Heart right ventricle (tissue), 16 donors: ENCODE data around the gene POLR1C. TPM values are rescaled to one million over a fixed set of nuclear protein-coding genes. Genes with fewer than 3 reads are reported as not detected.

Experiments
- ATAC-seq, 8 donors: fragments of 200-7000 bp; cut with Tn5 transposase; one replicate each; pipeline ENCODE4 v1.9.1; 2020; ENCODE audit warnings: mild to moderate bottlenecking in 8 of 8, moderate library complexity in 8 of 8, moderate number of reproducible peaks in 1 of 8
- DNase-seq, 2 donors: peaks; one replicate each; pipeline ENCODE4 v3.0.0-alpha.2; 2020
- H3K27ac ChIP-seq, 10 donors: fragments of 200-600 bp; sonication (generic) in 2 of 10; one replicate each; pipeline versions ENCODE4 v1.5.0 to v1.8.0; 2020 to 2022; ENCODE audit warnings: mild to moderate bottlenecking in 3 of 10
- H3K27me3 ChIP-seq, 7 donors: fragments of 200-600 bp; one replicate each; pipeline ENCODE4 v1.8.0; 2021 to 2022; ENCODE audit warnings: mild to moderate bottlenecking in 2 of 7
- H3K36me3 ChIP-seq, 9 donors: fragments of 200-600 bp; sonication (generic) in 1 of 9; one replicate each; pipeline versions ENCODE4 v1.5.0 to v1.8.0; 2020 to 2022; ENCODE audit warnings: mild to moderate bottlenecking in 2 of 9
- H3K4me1 ChIP-seq, 9 donors: fragments of 200-600 bp; sonication (generic) in 1 of 9; one replicate each; pipeline versions ENCODE4 v1.5.0 to v1.8.0; 2020 to 2022; ENCODE audit warnings: mild to moderate bottlenecking in 4 of 9
- H3K4me3 ChIP-seq, 10 donors: fragments of 200-600 bp; sonication (generic) in 2 of 10; one replicate each; pipeline versions ENCODE4 v1.5.0 to v1.8.0; 2020 to 2022; ENCODE audit warnings: mild to moderate bottlenecking in 7 of 10, moderate library complexity in 2 of 10
- H3K9me3 ChIP-seq, 11 donors: fragments of 200-600 bp in 10 of 11; sonication (generic) in 2 of 11; one replicate each; pipeline versions ENCODE4 v1.5.0 to v1.8.0; 2013 to 2022; ENCODE audit warnings: mild to moderate bottlenecking in 2 of 11, control low read depth in 1 of 11, moderate library complexity in 1 of 11
- CTCF ChIP-seq, 9 donors: fragments of 200-600 bp; sonication (generic) in 2 of 9; IDR thresholded peaks; one replicate each; pipeline versions ENCODE4 v1.5.0 to v1.8.0; 2021 to 2022; ENCODE audit warnings: antibody characterized with exemption in 9 of 9, mild to moderate bottlenecking in 5 of 9, moderate library complexity in 1 of 9
- WGBS, 2 donors: extraction: QIAGEN DNeasy Blood & Tissue Kit; methylation state at CpG; one replicate each; pipeline ENCODE4 v1.1.7; 2013; ENCODE audit warnings: inconsistent platforms in 1 of 2; 5-methylcytosine and 5-hydroxymethylcytosine counted together
- intact Hi-C, 10 donors: fragments of 100-400 bp; cut with DNase I; formaldehyde crosslinking; loops; one replicate each; pipeline versions ENCODE4 v1.11.1 to v1.14.2; 2022
- polyA plus RNA-seq, 2 donors: library from polyadenylated mRNA; stranded (reverse); fragments of 200-250 nt; gene quantifications; one replicate each; pipeline ENCODE4 v1.2.3, GENCODE V29; 2013
- total RNA-seq, 10 donors: library from RNA; stranded (reverse); fragmentation: NEBNext Ultra II Directional in 3 of 10; extraction: Animal tissue kit (Norgen Biotek cat#: 25700) in 3 of 10; gene quantifications; one replicate each; pipeline versions ENCODE4 v1.2.1 to v1.2.4, GENCODE V29; 2021 to 2023
- donor health status: Arrhythmogenic right ventricular cardiomyopathy.
- donor health status: ischemic (EF 13 %, LVEDD 7.1; RV severe dilation, severe dysfunction).
- donor health status: healthy with polysubstance abuse.
- donor health status: DM: no; HTN: yes; CAD: no.
- donor health status: DM: no; HTN: no; CAD: no.
- donor health status: ischemic (EF 25% LVEDD 6.9; RV normal size, moderate dysfunction).
- donor health status: ischemic (EF 25% LVEDD 5.7; RV mildly dilated, moderate dysfunction).
- donor health status: healthy.
- donor health status: DM: yes; HTN: yes; CAD: no.
- donor health status: Ischemic cardiomyopathy.
- donor health status: ischemic (EF 35%, LVEDD 5.7; RV mildly dilated, moderate dysfunction).
- donor health status: nonischemic (EF 11% LVEDD 7.7; RV severe dilation, severe dysfunction).
- donor health status: DM: yes; HTN: yes; CAD: no.
- donor health status: PGD.
- donor health status: ischemic (EF 29% LVEDD 5.4; RV normal size, mild dysfunction).
- donor health status: nonischemic (EF 23%, LVEDD 6.1; RV moderate dilation, normal function).

POLR1C gene
- total and polyA plus RNA-seq, 12 donors: 10.3 to 35.5 (median 15.3) TPM

- Histone ChIP-seq H3K4me1 (peaks cover 0 to 63% (median 31%) of the 10 kb centered on the region in 9 donors), H3K27me3 (no peaks in the 10 kb centered on the region), H3K9me3 (no peaks in the 10 kb centered on the region), H3K4me3 (no peak overlapping the region), H3K27ac (peak overlapping the region in 3 of 10 donors; percentile 15 to 84 (median 74)), H3K36me3 (peaks cover 0 to 18% (median 0%) of the 10 kb centered on the region in 9 donors)
- intact Hi-C loops: loop anchor here in 2 of 10 donors (2.0 to 10.0 kb wide), 2 partner anchors 38 to 128 kb away; partner anchors contain the start of genes DLK2 (in 1 of the 2) and ZNF318 (in 1 of the 2)
- DNase-seq (no peak), ATAC-seq (no peak)
- 82 to 93% methylated on average over 2 of the region's 2 CpGs for WGBS, 2 donors
- no peak for TF ChIP-seq CTCF (IDR thresholded peaks at IDR 0.05)
Observed at GRCh38 chr6:43493230-43493629, 23.7 kb upstream of the POLR1C start.

GRCh38 chr6:43493833-43494232 is 23.1 kb upstream of the POLR1C start:
- intact Hi-C loops: loop anchor here in 2 of 10 donors (2.0 to 10.0 kb wide), 2 partner anchors 39 to 129 kb away; partner anchors contain the start of genes DLK2 (in 1 of the 2) and ZNF318 (in 1 of the 2)
- WGBS, 2 donors: 69 to 76% methylated on average over 7 of the region's 7 CpGs
- Histone ChIP-seq H3K27me3 (no peaks in the 10 kb centered on the region), H3K36me3 (peaks cover 0 to 20% (median 5%) of the 10 kb centered on the region in 9 donors), H3K9me3 (no peaks in the 10 kb centered on the region), H3K27ac (peak overlapping the region in 3 of 10 donors; percentile 12 to 74 (median 15)), H3K4me3 (no peak overlapping the region), H3K4me1 (peaks cover 0 to 65% (median 33%) of the 10 kb centered on the region in 9 donors)
- DNase-seq (no peak), ATAC-seq (no peak)
- no peak for TF ChIP-seq CTCF (IDR thresholded peaks at IDR 0.05)

GRCh38 chr6:43494321-43494720 is 22.6 kb upstream of the POLR1C start:
- TF ChIP-seq CTCF (IDR thresholded peaks at IDR 0.05): no peak
- WGBS, 2 donors: 92 to 93% methylated on average over 6 of the region's 6 CpGs
- Histone ChIP-seq H3K4me3 (no peak overlapping the region), H3K9me3 (no peaks in the 10 kb centered on the region), H3K27ac (peak overlapping the region in 2 of 10 donors; percentile 9 to 12), H3K27me3 (no peaks in the 10 kb centered on the region), H3K36me3 (peaks cover 0 to 25% (median 10%) of the 10 kb centered on the region in 9 donors), H3K4me1 (peaks cover 0 to 65% (median 33%) of the 10 kb centered on the region in 9 donors)
- ATAC-seq (no peak), DNase-seq (no peak)
- intact Hi-C loops: loop anchor here in 1 of 10 donors (10.0 kb wide), 1 partner anchor 130 kb away; the partner anchor contains the start of gene ZNF318

- H3K27me3 ChIP-seq: no peaks in the 10 kb centered on the region
- peak overlapping the region in 1 of 10 donors; percentile 9 for H3K27ac ChIP-seq
- no peak overlapping the region for H3K4me3 ChIP-seq
- no peaks in the 10 kb centered on the region for H3K9me3 ChIP-seq
- peaks cover 0 to 70% (median 32%) of the 10 kb centered on the region in 9 donors for H3K4me1 ChIP-seq
- peaks cover 0 to 27% (median 14%) of the 10 kb centered on the region in 9 donors for H3K36me3 ChIP-seq
- intact Hi-C loops: loop anchor here in 4 of 10 donors (5.0 to 10.0 kb wide), 4 partner anchors 37 to 130 kb away; partner anchors contain the start of genes DLK2 (in 2 of the 4) and ZNF318 (in 2 of the 4)
- TF ChIP-seq CTCF (IDR thresholded peaks at IDR 0.05): no peak
- no peak for DNase-seq
- 94 to 97% methylated on average over 4 of the region's 4 CpGs for WGBS, 2 donors
- ATAC-seq: no peak
Observed at GRCh38 chr6:43494766-43495165, 22.1 kb upstream of the POLR1C start.
